HG02798 (cell line): ENCODE measurements around the gene ZNF646.

Experiments used
- ATAC-seq: cut with Tn5 transposase; IDR thresholded peaks from one replicate; pipeline ENCODE4 v1.9.1; 2021; ENCODE audit warnings: mild to moderate bottlenecking; ENCODE audit not compliant: unreplicated experiment, poor library complexity

ZNF646 gene

GRCh38 chr16:31061813-31062440, 12.3 kb upstream of the ZNF646 start:
- no peak for ATAC-seq

DNA sequence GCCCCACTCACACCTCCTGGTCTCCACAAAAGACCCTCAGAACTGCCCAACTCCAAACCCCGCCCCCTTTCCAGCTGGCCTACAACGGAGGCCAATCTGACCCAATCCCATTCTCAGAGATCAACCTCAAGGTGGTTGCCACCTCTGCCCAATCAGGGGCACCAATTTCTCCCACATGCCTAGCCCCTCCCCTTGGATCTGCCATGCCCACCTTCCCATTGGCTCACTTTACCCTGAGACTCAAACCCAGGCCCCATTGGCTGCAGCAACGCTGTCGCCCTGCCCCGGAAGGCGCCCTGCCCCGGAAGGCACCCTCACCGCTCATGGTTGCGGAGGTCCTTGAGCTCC, 10.8 kb upstream of the ZNF646 start:
- no peak for ATAC-seq

- ATAC-seq = no peak
Observed at GRCh38 chr16:31063843-31064611, 10.2 kb upstream of the ZNF646 start.

DNA sequence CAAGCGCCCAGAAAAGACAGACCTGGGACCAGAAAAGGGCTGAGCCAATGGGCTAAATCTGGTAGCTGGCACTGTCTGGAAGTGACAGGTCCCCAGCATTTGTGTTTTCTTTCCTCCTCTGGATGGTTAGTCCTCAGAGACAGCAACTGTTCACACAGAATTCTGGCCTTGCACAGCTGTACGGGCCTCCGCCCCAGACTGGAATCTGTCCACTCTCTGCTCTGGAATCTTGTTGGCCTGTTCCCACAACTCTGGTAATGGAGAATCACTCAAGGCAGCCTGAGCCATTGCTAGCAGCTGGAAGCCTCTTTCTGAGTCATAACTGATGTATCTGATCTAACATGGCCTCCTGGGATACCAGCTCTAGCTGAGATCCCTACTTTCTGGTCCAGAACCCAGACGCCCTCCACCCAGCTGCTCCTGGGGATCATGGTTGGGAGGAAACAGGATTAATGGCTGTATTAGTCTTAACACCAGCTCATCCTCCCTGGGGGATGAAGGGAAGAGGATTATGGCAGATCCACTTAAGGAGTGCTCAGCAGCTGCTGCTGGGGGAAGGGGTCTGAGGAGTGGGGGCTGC, 9.2 kb upstream of the ZNF646 start:
- no peak for ATAC-seq

- ATAC-seq = no peak
Observed at GRCh38 chr16:31067342-31067741, 6.9 kb upstream of the ZNF646 start.

DNA sequence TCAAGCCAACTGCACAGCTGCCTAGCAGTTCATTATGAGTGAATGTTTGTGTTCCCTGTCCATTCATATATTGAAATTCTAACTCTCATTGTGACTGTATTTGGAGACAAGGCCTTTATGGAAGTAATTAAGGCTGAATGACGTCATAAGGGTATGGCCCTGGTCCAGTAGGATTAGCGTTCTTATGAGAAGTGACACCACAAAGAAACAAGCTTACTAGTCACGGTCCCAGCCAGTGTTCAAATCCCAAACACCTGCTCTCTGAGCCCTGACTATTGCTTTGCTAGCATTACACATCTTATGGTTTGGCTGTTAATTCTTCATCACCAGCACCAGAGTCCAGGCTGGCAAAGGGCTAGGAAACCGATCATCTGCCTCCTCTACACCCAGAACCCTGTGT, 2.4 kb upstream of the ZNF646 start:
- no peak for ATAC-seq

DNA sequence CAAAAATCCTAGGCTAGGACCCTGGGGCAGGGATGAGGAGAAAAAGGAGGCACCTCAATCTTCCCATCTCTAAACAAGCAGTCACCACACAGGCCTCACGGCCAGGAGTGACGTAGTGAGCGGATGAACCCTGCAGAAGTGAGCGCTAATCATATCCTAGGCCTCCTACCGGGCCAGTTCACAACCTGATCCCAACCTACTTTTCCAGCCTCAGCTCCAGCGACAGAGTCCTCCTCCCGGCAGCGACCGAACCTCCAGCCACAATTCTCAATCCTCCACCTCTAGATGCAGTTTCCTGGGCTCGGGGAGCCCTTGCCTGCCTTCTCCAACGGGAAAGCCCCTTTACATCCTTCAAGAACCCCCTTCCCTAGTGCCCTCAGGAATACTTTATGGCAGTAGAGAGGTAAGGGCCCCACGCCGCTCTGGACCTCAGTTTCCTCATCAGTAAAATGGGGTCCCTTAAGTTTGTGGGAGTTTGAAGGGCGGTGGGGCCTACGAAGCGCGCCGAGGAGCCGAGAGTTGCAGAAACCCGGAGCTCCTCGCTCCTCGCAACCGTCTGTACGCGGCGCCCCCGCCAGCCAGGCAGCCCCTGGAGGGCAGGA, 1.6 kb upstream of the ZNF646 start:
- ATAC-seq = no peak

DNA sequence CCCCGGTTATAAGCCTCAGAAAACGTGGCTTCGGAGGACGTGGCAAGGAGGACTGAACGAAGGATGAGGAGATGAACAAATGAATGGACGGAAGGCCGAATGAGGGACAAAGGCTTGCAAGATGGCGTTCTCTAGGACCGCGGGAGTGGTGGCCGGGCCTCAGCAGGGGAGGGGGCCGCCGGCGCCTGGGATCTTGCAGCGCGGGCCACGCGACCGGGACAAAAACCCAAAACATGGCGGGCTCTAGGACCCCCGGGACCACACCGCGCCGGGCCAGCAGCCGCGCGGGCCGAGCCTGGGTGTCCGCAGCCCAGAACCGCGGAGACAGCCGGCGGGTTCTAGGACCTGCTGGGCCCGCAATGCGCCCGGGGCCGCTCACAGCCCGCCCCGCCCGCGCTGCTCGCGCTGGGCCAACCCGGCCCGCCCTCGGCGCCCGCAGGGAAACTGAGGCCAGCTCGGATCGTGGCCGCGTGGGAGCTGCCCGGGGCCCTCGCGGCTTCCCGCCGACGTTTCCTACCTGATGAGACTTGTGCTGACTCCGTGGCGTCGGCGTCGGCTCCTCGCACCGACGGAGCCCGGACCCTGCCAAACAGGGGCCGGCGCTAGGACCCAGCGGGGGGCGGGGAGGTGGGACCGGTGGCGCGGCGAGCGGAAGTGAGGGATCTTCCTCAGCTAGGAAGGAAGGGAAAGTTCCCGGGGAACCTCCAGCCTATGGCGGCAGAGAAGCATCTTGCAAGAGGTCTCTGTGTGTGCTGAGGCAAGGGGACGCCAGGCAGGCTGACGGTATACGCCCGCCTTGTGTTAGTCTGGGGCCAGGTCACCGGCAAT, 866 bp upstream of the ZNF646 start:
- peak; percentile 60 for ATAC-seq

- ATAC-seq = no peak
Observed at GRCh38 chr16:31074814-31075183, 577 bp downstream of the ZNF646 start.

GRCh38 chr16:31076319-31076718, 2.1 kb downstream of the ZNF646 start:
- ATAC-seq = no peak

DNA sequence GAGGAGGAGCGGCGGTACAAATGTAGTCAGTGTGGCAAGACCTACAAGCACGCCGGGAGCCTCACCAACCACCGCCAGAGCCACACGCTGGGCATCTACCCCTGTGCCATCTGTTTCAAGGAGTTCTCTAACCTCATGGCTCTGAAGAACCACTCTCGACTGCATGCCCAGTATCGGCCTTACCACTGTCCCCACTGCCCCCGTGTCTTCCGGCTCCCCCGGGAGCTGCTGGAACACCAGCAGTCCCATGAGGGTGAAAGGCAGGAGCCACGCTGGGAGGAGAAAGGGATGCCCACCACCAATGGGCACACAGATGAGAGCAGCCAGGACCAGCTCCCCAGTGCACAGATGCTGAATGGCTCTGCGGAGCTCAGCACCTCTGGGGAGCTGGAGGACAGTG, 2.8 kb downstream of the ZNF646 start:
- no peak for ATAC-seq

DNA sequence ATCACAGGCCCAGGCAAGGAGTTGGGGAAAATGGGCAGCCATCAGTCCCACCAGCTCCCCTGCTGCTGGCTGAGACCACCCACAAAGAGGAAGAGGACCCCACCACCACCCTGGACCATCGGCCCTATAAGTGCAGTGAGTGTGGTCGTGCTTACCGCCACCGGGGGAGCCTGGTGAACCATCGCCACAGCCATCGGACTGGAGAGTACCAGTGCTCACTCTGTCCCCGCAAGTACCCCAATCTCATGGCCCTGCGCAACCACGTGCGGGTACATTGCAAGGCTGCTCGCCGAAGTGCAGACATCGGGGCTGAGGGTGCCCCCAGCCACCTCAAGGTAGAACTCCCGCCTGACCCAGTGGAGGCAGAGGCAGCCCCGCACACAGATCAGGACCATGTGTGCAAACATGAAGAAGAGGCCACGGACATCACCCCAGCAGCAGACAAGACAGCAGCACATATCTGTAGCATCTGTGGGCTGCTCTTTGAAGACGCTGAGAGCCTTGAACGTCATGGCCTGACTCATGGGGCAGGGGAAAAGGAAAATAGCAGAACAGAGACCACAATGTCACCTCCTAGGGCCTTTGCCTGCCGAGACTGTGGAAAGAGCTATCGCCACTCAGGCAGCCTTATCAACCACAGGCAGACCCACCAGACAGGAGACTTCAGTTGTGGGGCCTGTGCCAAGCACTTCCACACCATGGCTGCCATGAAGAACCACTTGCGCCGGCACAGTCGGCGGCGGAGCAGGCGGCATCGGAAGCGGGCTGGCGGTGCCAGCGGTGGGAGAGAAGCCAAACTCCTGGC, 3.6 kb downstream of the ZNF646 start:
- no peak for ATAC-seq

DNA sequence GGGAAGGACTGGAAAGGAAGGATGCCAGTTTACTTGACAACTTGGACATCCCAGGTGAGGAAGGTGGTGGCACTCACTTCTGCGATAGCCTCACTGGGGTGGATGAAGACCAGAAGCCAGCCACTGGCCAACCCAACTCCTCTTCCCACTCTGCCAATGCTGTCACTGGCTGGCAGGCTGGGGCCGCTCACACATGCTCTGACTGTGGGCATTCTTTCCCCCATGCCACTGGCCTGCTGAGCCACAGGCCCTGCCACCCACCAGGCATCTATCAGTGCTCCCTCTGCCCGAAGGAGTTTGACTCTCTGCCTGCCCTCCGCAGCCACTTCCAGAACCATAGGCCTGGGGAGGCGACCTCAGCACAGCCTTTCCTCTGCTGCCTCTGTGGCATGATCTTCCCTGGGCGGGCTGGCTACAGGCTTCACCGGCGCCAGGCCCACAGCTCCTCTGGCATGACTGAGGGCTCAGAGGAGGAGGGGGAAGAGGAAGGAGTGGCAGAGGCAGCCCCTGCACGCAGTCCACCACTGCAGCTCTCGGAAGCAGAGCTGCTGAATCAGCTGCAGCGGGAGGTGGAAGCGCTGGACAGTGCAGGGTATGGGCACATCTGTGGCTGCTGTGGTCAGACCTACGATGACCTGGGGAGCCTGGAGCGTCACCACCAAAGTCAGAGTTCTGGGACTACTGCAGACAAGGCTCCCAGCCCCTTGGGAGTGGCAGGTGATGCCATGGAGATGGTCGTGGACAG, 4.5 kb downstream of the ZNF646 start:
- no peak for ATAC-seq

DNA sequence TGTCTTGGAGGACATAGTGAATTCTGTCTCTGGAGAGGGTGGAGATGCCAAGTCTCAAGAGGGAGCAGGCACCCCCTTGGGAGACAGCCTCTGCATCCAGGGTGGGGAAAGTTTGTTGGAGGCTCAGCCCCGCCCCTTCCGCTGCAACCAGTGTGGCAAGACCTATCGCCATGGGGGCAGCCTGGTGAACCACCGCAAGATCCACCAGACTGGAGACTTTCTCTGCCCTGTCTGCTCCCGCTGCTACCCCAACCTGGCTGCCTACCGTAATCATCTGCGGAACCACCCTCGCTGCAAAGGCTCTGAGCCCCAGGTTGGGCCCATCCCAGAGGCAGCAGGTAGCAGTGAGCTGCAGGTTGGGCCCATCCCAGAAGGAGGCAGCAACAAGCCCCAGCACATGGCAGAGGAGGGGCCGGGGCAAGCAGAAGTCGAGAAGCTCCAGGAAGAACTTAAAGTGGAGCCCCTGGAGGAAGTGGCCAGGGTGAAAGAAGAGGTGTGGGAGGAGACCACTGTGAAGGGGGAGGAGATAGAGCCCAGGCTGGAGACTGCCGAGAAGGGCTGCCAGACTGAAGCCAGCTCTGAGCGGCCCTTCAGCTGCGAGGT, 5.2 kb downstream of the ZNF646 start:
- ATAC-seq = no peak

- ATAC-seq = no peak
Observed at GRCh38 chr16:31080035-31080629, 5.9 kb downstream of the ZNF646 start.

- ATAC-seq = no peak
Observed at GRCh38 chr16:31080756-31081419, 6.7 kb downstream of the ZNF646 start.

DNA sequence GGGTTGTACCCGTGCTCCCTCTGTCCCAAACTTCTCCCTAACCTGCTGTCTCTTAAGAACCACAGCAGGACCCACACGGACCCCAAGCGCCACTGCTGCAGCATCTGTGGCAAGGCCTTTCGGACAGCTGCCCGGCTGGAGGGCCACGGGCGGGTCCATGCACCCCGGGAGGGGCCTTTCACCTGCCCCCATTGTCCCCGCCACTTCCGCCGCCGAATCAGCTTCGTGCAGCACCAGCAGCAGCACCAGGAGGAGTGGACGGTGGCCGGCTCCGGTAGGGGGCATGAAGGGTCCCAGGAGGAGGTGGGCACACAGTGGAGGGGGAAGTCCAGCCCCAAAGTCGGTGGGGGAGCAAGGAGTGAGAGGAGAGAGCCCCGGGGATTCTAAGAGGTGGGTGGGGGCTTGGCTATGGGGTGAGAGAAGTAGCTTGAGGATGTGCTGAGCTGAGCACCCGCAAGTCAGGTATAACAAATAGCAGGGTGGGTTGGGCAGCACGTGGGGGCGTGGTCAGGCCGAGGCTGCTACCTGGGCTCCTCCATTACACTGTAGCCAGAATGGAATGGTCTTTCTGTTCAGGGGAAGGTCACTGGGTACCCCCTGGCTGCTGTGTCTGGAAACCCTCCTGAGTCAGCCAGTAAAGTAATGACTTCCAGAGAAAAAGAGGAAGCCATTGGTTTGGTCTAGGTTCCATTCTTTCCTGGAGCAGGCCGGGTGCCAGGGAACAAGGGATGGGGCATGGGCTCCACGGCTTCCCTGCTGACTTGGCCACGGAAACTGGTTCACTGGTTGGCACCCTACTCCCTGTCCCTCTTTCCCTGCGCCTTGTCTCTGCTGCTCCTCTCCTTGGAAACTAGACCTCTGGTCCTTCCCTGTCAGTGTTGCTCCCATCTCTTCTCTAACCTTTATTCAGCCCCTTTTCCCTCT, 7.5 kb downstream of the ZNF646 start:
- no peak for ATAC-seq
